Measurements from ENCODE around the gene TTLL8. TPM values are rescaled to one million over a fixed set of nuclear protein-coding genes. Genes with fewer than 3 reads are reported as not detected.

TTLL8 gene
- total and polyA plus RNA-seq, 7 donors = not detected

GRCh38 chr22:49999946-50000586, 58.0 kb downstream of the TTLL8 start:
- no peaks in the 10 kb centered on the region for H3K4me1 ChIP-seq
- ATAC-seq (peak in 2 of 4 donors; percentile 22 to 43), DNase-seq (no peak)
- H3K27me3 ChIP-seq (ENCODE audit: insufficient read depth in 3 of 3, low read length in 2 of 3) = peaks cover 0 to 4% (median 3%) of the 10 kb centered on the region in 3 donors
- H3K4me3 ChIP-seq = peak overlapping the region; percentile 40
- WGBS, 3 donors = 32 to 47% (median 36%) methylated on average over 35 to 41 of the region's 41 CpGs
- intact Hi-C loops (cut with DNase I) = loop anchor here in 1 of 2 donors (10.0 kb wide), 1 partner anchor 235 kb away; no protein-coding TSS in a partner anchor
- TF ChIP-seq CTCF (IDR thresholded peaks at IDR 0.05) = no peak
- H3K27ac ChIP-seq = no peak overlapping the region
- H3K9me3 ChIP-seq = no peaks in the 10 kb centered on the region
- H3K36me3 ChIP-seq (ENCODE audit: insufficient read depth in 1 of 2, low read depth in 1 of 2) = no peaks in the 10 kb centered on the region

- Histone ChIP-seq H3K27me3 (ENCODE audit: insufficient read depth in 3 of 3, low read length in 2 of 3) (peaks cover 0 to 4% (median 3%) of the 10 kb centered on the region in 3 donors), H3K36me3 (ENCODE audit: insufficient read depth in 1 of 2, low read depth in 1 of 2) (no peaks in the 10 kb centered on the region), H3K4me3 (peak overlapping the region; percentile 51), H3K4me1 (no peaks in the 10 kb centered on the region), H3K9me3 (no peaks in the 10 kb centered on the region), H3K27ac (no peak overlapping the region)
- no peak for TF ChIP-seq CTCF (IDR thresholded peaks at IDR 0.05)
- 13 to 21% (median 17%) methylated on average over 28 to 67 of the region's 70 CpGs for WGBS, 3 donors
- DNase-seq = peak in 1 of 2 donors; percentile 54
- ATAC-seq = peak; percentile 59 to 80 (median 73)
- intact Hi-C loops (cut with DNase I) = loop anchor here in 1 of 2 donors (10.0 kb wide), 1 partner anchor 235 kb away; no protein-coding TSS in a partner anchor
Measured at GRCh38 chr22:49999063-49999945, 58.8 kb downstream of the TTLL8 start.

GRCh38 chr22:49998718-49999062, 59.4 kb downstream of the TTLL8 start:
- DNase-seq = no peak
- Histone ChIP-seq H3K9me3 (no peaks in the 10 kb centered on the region), H3K36me3 (ENCODE audit: insufficient read depth in 1 of 2, low read depth in 1 of 2) (no peaks in the 10 kb centered on the region), H3K27ac (no peak overlapping the region), H3K4me3 (no peak overlapping the region), H3K27me3 (ENCODE audit: insufficient read depth in 3 of 3, low read length in 2 of 3) (peaks cover 0 to 4% (median 3%) of the 10 kb centered on the region in 3 donors), H3K4me1 (peaks cover 2% of the 10 kb centered on the region)
- no peak for ATAC-seq
- intact Hi-C loops (cut with DNase I) = loop anchor here in 1 of 2 donors (10.0 kb wide), 1 partner anchor 234 kb away; no protein-coding TSS in a partner anchor
- 88 to 95% (median 92%) methylated on average over 14 of the region's 14 CpGs for WGBS, 3 donors
- TF ChIP-seq CTCF (IDR thresholded peaks at IDR 0.05) = no peak

- intact Hi-C loops (cut with DNase I) = loop anchor here in 1 of 2 donors (10.0 kb wide), 1 partner anchor 233 kb away; no protein-coding TSS in a partner anchor
- H3K27ac ChIP-seq = no peak overlapping the region
- DNase-seq (no peak), ATAC-seq (no peak)
- WGBS, 3 donors = 83 to 88% (median 86%) methylated on average over 18 to 21 of the region's 21 CpGs
- no peak overlapping the region for H3K4me3 ChIP-seq
- H3K9me3 ChIP-seq = no peaks in the 10 kb centered on the region
- no peaks in the 10 kb centered on the region for H3K36me3 ChIP-seq (ENCODE audit: insufficient read depth in 1 of 2, low read depth in 1 of 2)
- H3K27me3 ChIP-seq (ENCODE audit: insufficient read depth in 3 of 3, low read length in 2 of 3) = peaks cover 0 to 4% (median 3%) of the 10 kb centered on the region in 3 donors
- H3K4me1 ChIP-seq = peaks cover 5% of the 10 kb centered on the region
- TF ChIP-seq CTCF (IDR thresholded peaks at IDR 0.05) = no peak
Measured at GRCh38 chr22:49997932-49998717, 60.0 kb downstream of the TTLL8 start.

Data from psoas muscle (tissue), 8 donors.